Karpas-422 (cell line): Measurements from ENCODE around the gene RDH13. TPM values are rescaled to one million over a fixed set of nuclear protein-coding genes. Genes with fewer than 3 reads are reported as not detected.

Experiments used
- DNase-seq: peaks from one replicate; pipeline ENCODE4 v3.0.0-alpha.2; 2015
- H2AFZ ChIP-seq: fragments of 200-600 bp; sonication (generic); 2 replicates; pipeline ENCODE4 v1.6.1; 2014; ENCODE audit warnings: antibody characterized with exemption, low read length, mixed read lengths
- H3K27ac ChIP-seq: fragments of 200-600 bp; sonication (generic); 2 replicates; pipeline ENCODE4 v1.5.1; 2014; ENCODE audit warnings: mild to moderate bottlenecking, low read length, moderate library complexity
- H3K27me3 ChIP-seq: fragments of 200-600 bp; sonication (generic); 2 replicates; pipeline ENCODE4 v1.6.1; 2014; ENCODE audit warnings: low read length, mixed read lengths
- H3K36me3 ChIP-seq: fragments of 200-600 bp; sonication (generic); 2 replicates; pipeline ENCODE4 v1.6.1; 2014; ENCODE audit warnings: low read length, mixed read lengths; ENCODE audit not compliant: insufficient read depth
- H3K4me1 ChIP-seq: fragments of 200-600 bp; sonication (generic); 2 replicates; pipeline ENCODE4 v1.6.1; 2014; ENCODE audit warnings: mild to moderate bottlenecking, low read length, mixed read lengths
- H3K4me2 ChIP-seq: fragments of 200-600 bp; sonication (generic); 2 replicates; pipeline ENCODE4 v1.6.1; 2014; ENCODE audit warnings: low read length, low read depth, mild to moderate bottlenecking; ENCODE audit not compliant: poor library complexity, severe bottlenecking
- H3K4me3 ChIP-seq: fragments of 200-600 bp; sonication (generic); 2 replicates; pipeline ENCODE4 v1.5.1; 2014; ENCODE audit warnings: mild to moderate bottlenecking, antibody characterized with exemption, low read length, mixed read lengths
- H3K79me2 ChIP-seq: fragments of 200-600 bp; sonication (generic); 2 replicates; pipeline ENCODE4 v1.6.1; 2014; ENCODE audit warnings: mild to moderate bottlenecking, low read length, mixed read lengths
- H3K9ac ChIP-seq: fragments of 200-600 bp; sonication (generic); 2 replicates; pipeline ENCODE4 v1.6.0; 2014; ENCODE audit warnings: low read length
- H3K9me2 ChIP-seq: fragments of 200-600 bp; sonication (generic), shearing (Covaris generic); replicated peaks from 2 replicates; pipeline ENCODE4 v1.6.0; 2014; ENCODE audit warnings: mild to moderate bottlenecking, low read length, moderate library complexity; ENCODE audit not compliant: insufficient read depth
- H3K9me3 ChIP-seq: fragments of 300-700, 200-600 bp; sonication (generic); 2 replicates; pipeline ENCODE4 v1.6.1; 2014; ENCODE audit warnings: low read length, mixed read lengths
- H4K20me1 ChIP-seq: fragments of 200-600 bp; sonication (generic); 2 replicates; pipeline ENCODE4 v1.6.1; 2014; ENCODE audit warnings: mild to moderate bottlenecking, antibody characterized with exemption, low read length, low read depth; ENCODE audit not compliant: insufficient read depth
- total RNA-seq: library from RNA; depleted of rRNA; stranded (reverse); fragments of >200 nt; shearing (Covaris generic); gene quantifications from 2 replicates; pipeline ENCODE4 v1.2.3, GENCODE V29; 2014; ENCODE audit warnings: low replicate concordance

Gene RDH13
- total RNA-seq, 1 experiment from 2014 or later: 16.4 TPM

DNA sequence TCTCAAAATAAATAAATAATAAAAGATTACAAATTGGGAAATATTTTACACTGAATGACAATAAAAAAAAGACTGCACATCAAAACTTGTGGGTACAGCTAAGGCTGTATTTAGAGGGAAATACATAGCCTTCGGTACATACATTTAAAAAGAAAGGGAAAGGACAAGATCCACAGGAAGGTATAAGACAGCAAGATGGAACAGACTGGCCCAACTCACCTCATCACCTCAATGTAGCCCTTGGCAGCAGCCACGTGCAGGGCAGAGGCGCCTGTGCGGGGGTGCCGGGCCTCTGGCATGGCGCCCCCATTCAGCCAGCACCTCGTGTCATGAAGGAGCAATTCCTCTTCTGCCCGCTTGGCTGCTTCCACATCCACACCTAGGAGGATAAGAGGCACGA is 40.2 kb upstream of the RDH13 start:
- no peak overlapping the region for H3K9ac ChIP-seq
- H3K36me3 ChIP-seq: peaks cover 17% of the 10 kb centered on the region
- no peaks in the 10 kb centered on the region for H3K9me2 ChIP-seq
- H3K4me2 ChIP-seq: no peak overlapping the region
- H2AFZ ChIP-seq: no peak overlapping the region
- H3K79me2 ChIP-seq: peaks cover 58% of the 10 kb centered on the region
- peaks cover 6% of the 10 kb centered on the region for H3K4me1 ChIP-seq
- no peak overlapping the region for H3K27ac ChIP-seq
- DNase-seq: no peak
- H3K27me3 ChIP-seq: no peaks in the 10 kb centered on the region
- H4K20me1 ChIP-seq: peaks cover 24% of the 10 kb centered on the region
- H3K9me3 ChIP-seq: no peaks in the 10 kb centered on the region
- H3K4me3 ChIP-seq: no peak overlapping the region

DNA sequence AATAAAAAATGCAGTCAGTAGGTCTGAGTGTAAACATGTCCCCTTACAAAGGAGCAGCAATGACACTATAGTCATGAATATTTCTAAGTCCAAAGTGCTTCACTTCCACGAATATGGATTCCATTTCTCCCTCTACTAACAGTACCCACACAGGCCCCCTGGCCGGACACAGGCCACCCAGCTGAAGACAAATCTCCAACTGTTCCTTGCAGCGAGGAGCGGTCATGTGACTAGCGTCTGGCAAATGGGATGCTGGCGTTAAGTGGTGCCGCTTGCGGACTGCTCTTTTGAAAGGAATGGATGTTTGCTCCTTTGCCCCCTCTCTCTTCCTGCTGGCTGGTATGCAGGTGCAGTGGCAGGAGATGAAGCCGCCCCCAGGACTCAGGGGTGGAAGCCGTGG is 38.3 kb upstream of the RDH13 start:
- peaks cover 17% of the 10 kb centered on the region for H3K36me3 ChIP-seq
- H3K79me2 ChIP-seq: peaks cover 44% of the 10 kb centered on the region
- H2AFZ ChIP-seq: no peak overlapping the region
- peaks cover 28% of the 10 kb centered on the region for H4K20me1 ChIP-seq
- H3K9me2 ChIP-seq: no peaks in the 10 kb centered on the region
- no peaks in the 10 kb centered on the region for H3K27me3 ChIP-seq
- no peak overlapping the region for H3K27ac ChIP-seq
- no peaks in the 10 kb centered on the region for H3K9me3 ChIP-seq
- no peak overlapping the region for H3K4me2 ChIP-seq
- H3K4me1 ChIP-seq: peaks cover 9% of the 10 kb centered on the region
- no peak for DNase-seq
- no peak overlapping the region for H3K9ac ChIP-seq
- H3K4me3 ChIP-seq: no peak overlapping the region

DNA sequence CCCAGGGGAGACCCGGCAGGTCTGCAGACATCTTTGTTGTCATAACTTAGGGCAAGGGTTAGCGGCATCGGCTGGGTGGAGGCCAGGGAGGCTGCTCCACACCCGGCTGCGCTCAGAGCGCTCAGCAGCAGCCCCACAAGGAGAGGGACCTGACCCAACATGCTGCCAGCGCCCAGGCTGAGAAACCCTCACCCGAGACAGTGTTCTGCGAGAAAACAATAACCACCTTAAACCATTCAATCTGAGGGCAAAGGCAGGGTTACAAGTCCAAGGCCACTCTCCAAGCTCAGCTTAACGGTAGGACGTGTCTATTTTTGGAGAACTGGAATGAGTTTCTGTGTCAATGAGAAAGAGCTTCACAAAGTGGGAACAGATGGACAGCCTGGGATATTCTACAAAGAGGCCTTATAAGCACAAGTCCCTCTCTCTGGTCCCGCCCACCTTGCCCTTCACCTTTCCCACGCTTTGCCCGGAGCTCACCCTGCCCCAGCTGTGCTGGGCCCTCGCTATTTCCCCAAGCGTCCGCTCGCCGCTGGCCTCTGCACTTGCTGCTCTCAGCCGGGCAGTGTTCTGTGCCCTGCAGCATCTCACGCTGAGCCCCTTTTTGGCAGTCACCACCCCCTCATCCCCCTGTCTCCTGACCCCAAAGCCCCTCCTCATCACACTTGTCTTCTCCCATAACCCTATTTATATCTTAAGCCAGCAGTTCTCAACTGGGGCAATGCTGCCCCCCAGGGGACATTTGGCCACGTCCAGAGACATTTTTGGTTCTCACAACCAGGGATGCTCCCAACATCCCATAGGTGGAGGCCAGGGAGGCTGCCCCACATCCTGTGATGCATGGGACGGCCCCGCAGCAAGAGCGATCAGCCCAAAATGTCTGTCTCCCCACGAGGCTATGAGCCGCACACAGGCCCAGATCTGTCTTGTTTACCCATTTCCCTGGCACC is 36.9 kb upstream of the RDH13 start:
- Histone ChIP-seq H3K4me3 (no peak overlapping the region), H4K20me1 (peaks cover 36% of the 10 kb centered on the region), H3K79me2 (peaks cover 30% of the 10 kb centered on the region), H3K27ac (no peak overlapping the region), H3K9ac (no peak overlapping the region), H3K9me2 (no peaks in the 10 kb centered on the region), H3K4me2 (no peak overlapping the region), H3K9me3 (no peaks in the 10 kb centered on the region), H2AFZ (no peak overlapping the region), H3K36me3 (peaks cover 13% of the 10 kb centered on the region), H3K4me1 (peaks cover 9% of the 10 kb centered on the region), H3K27me3 (no peaks in the 10 kb centered on the region)
- DNase-seq: no peak

DNA sequence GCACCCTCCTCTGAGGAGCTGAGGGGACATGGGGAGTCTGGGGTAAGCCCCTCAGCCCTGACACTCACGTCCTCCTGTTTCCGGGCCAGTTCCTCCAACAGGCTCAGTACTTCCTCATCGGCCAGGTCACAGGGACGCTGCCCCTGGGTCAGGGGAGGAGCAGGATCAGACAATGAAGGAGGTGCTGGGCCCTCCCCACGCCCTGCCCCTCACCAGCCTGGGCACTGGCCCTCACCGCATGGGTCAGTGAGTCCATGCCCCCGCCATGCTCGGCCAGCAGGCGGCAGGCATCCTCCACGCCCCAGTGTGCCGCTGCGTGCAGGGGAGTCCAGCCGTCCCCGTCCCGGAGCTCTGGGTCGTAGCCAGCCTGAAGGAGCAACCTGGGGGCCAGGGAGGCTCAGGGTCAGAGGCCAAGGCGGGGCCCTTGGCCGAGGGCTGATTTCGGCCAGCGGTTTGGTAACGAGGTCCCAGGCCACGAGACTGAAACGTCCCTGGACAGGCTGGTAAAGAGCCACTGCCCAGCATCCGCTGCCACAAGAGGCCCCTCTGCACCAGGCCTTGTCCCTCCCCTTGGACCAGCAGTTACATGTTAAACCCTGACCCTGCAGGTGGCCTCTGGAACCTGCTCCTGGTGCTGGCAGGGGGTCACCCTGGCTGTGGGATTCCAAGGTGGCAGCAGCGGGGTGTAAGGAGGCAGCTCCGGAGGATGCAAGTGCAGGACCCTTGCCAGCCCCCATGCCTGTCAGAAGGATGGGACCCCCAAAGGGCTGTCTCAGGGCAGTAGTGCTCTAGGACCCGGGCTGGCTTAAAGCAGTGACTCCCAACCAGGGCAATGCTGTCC is 36.0 kb upstream of the RDH13 start:
- peaks cover 26% of the 10 kb centered on the region for H3K79me2 ChIP-seq
- H3K27ac ChIP-seq: no peak overlapping the region
- no peak overlapping the region for H2AFZ ChIP-seq
- peaks cover 9% of the 10 kb centered on the region for H3K4me1 ChIP-seq
- H4K20me1 ChIP-seq: peaks cover 39% of the 10 kb centered on the region
- H3K27me3 ChIP-seq: no peaks in the 10 kb centered on the region
- no peaks in the 10 kb centered on the region for H3K9me3 ChIP-seq
- H3K9me2 ChIP-seq: no peaks in the 10 kb centered on the region
- H3K36me3 ChIP-seq: peaks cover 10% of the 10 kb centered on the region
- no peak for DNase-seq
- H3K4me2 ChIP-seq: no peak overlapping the region
- no peak overlapping the region for H3K4me3 ChIP-seq
- H3K9ac ChIP-seq: no peak overlapping the region

DNA sequence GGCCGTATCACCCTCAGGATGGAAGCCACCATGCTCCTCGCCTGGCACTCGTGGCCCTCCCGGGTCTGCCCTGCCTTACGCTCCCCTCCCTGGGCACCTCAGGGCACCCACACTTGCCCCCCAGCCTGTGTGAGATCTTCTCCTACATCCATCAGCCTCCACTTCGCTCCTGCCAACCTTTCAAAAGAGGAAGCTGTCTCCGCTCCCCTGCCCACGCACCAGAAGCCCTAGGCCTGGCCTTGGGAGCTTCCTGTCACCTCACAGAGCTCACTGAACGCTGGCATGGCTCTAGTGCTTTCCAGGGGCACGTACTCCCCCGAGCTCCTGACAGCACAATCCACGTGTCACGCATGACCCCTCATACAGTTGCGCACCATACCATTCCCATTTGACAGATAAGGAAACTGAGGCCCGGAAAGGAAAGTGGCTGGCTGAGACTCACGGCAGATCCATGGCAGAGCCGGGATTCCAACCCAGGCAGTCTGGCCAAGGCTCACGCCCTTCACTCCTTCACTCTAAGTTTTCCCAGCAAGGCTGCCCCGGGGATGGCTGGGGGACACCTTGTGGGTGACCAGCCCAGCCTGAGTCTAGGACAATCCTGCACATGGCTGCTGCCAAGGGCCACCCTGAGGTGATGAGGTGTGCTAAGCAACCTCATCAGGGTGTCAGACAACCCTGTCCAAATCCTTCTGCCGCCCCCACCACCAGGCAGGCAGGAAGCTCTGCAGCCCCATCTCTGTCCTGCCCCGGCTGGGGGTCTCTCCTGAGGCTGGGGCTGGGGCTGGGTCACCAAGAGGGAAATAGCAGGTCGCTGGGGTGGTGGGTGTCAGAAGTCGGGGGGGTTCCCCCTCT is 35.1 kb upstream of the RDH13 start:
- DNase-seq: peak; percentile 76
- Histone ChIP-seq H2AFZ (no peak overlapping the region), H3K79me2 (peaks cover 20% of the 10 kb centered on the region), H3K4me1 (peaks cover 9% of the 10 kb centered on the region), H3K36me3 (peaks cover 4% of the 10 kb centered on the region; the same call in 1 of the 2 replicates), H3K9me3 (no peaks in the 10 kb centered on the region), H3K9me2 (no peaks in the 10 kb centered on the region), H3K27ac (no peak overlapping the region), H3K4me2 (no peak overlapping the region), H4K20me1 (peaks cover 39% of the 10 kb centered on the region), H3K4me3 (no peak overlapping the region), H3K27me3 (no peaks in the 10 kb centered on the region), H3K9ac (no peak overlapping the region)

DNA sequence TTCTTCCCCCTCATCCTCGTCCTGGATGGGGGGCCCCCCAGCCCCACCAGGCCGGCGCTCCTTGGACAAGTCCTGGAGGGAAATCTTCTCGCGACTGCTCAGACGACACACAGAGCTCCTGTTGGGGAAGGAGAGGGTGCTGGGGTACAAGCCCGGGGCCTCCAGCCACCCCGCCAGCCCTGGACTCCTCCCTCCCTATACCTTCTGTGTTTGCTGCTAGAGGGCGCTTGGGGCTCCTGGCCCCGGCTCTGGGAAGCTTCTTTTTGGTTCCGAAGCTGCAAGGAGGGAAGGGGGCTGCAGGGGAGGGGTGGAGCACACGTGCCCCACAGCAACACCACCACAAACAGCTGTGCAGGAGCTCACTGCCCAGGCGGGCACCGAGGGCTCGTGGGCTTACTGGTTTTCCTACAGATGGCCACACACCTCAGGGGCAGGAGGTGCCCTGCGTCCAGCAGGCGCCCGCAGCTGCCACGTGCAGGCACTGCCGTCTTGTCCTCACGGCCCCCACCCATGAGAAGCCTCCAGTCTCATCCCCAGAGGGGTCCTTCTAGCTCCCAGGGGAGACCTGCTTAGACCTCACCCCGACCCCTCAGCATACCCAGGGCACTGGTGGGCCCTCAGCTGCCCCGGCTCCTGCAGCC is 33.2 kb upstream of the RDH13 start:
- no peaks in the 10 kb centered on the region; the same call in 1 of the 2 replicates for H3K36me3 ChIP-seq
- DNase-seq: peak; percentile 78
- H4K20me1 ChIP-seq: peaks cover 34% of the 10 kb centered on the region

DNA sequence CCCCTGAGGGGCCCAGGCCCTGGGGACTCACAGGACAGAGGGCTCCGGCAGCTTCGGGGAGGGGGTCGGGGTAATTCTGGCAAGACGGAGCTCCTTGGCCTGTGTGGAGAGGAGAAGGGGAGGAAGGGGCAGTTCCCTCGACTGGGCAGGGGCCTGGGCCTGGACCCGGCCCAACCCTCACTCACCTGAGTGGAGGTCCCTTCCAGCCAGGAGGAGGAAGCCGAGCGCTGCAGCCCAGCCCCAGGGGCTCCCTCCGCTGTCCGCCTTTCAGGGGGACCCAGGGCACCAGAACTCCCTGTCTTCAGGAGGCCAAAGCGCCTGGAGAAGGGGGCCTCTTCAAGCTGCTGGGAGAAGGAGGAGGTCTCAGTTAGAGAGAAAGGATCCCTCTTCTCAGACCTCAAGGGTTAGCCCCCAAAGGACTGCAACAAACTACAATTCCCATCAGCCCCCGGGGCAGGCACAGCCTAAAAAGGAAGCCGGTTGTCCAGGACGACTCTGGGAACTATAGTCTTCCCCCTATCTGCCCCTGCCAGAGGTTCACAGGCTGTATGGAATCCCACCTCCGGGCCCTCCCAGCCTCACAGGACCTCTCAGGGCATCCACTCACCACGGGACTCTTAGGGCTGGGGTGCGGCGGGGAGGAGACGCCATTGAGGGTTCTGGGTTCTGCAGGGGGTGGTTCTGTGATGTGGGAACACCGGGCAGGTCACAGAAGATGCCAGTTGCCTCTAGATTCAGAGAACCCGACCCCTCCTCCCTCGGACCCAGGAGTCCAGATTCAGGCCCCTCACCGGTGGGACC is 32.5 kb upstream of the RDH13 start:
- Histone ChIP-seq H3K9me3 (no peaks in the 10 kb centered on the region), H3K9ac (no peak overlapping the region), H3K27ac (no peak overlapping the region), H3K4me2 (no peak overlapping the region), H3K4me1 (peaks cover 9% of the 10 kb centered on the region), H3K36me3 (no peaks in the 10 kb centered on the region; the same call in 1 of the 2 replicates), H3K79me2 (peaks cover 7% of the 10 kb centered on the region), H3K9me2 (no peaks in the 10 kb centered on the region), H2AFZ (no peak overlapping the region), H4K20me1 (peaks cover 40% of the 10 kb centered on the region), H3K27me3 (no peaks in the 10 kb centered on the region), H3K4me3 (no peak overlapping the region)
- DNase-seq: peak; percentile 74

More for the DNA sequence above, 33.2 kb upstream of the RDH13 start:
- no peaks in the 10 kb centered on the region for H3K9me3 ChIP-seq
- H3K9me2 ChIP-seq: no peaks in the 10 kb centered on the region
- H3K4me1 ChIP-seq: peaks cover 9% of the 10 kb centered on the region
- no peaks in the 10 kb centered on the region for H3K27me3 ChIP-seq
- no peak overlapping the region for H3K4me3 ChIP-seq
- peaks cover 7% of the 10 kb centered on the region for H3K79me2 ChIP-seq
- H3K9ac ChIP-seq: no peak overlapping the region
- no peak overlapping the region for H3K27ac ChIP-seq
- H3K4me2 ChIP-seq: no peak overlapping the region
- no peak overlapping the region for H2AFZ ChIP-seq
